Sigmoid colon (tissue), 4 donors: ENCODE results near the gene OGT.
"Not testable (repeated sequence)": the region's sequence is repeated elsewhere in the genome, so short reads cannot be mapped to it uniquely, and the experiment has no call there.

Experiments
- CTCF ChIP-seq, 4 experiments: fragments of 450-650 bp in 3 of 4; fragments of 200-600 bp in 1 of 4; IDR thresholded peaks; one replicate each; pipeline ENCODE4 v1.5.1; 2016 to 2019; ENCODE audit warnings: antibody characterized with exemption in 4 of 4, mild to moderate bottlenecking in 3 of 4, moderate library complexity in 2 of 4
- EP300 ChIP-seq, 4 donors: sonication (generic); formaldehyde crosslinking; IDR thresholded peaks; one replicate each; pipeline ENCODE4 v1.6.1; 2017; ENCODE audit warnings: antibody characterized with exemption in 4 of 4
- POLR2A ChIP-seq, 2 donors: fragments of 450-650 bp; IDR thresholded peaks; one replicate each; pipeline ENCODE4 v1.6.1; 2016; ENCODE audit warnings: antibody characterized with exemption in 2 of 2, mild to moderate bottlenecking in 2 of 2, moderate library complexity in 2 of 2

DNA sequence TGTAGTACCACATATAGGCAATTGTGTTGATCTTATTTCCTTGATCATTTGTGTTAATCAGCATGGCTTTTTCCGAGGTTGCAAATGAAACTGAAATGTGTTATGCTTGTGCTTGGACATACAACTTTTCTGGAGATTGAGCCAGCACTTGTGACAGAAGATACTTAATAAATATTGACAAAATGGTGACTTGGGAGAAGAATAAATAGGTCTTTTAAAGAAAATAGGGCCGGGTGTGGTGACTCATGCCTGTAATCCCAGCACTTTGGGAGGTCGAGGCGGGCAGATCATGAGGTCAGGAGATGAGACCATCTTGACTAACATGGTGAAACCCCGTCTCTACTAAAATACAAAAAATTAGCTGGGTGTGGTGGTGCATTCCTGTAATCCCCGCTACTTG is 26.9 kb downstream of the OGT start:
- TF ChIP-seq CTCF, POLR2A, EP300 (IDR thresholded peaks at IDR 0.05): not testable (repeated sequence)
